Skeletal muscle tissue (tissue), 4 donors: ENCODE data around the gene PRR19. TPM values are rescaled to one million over a fixed set of nuclear protein-coding genes. Genes with fewer than 3 reads are reported as not detected.
A peak's percentile ranks its signal among the peaks of the same experiment; 100 is the strongest.

Experiments
- H3K27ac ChIP-seq: one replicate; pipeline ENCODE4 v1.7.0; 2013; ENCODE audit warnings: mild to moderate bottlenecking, low read depth, low read length, inconsistent platforms
- H3K27me3 ChIP-seq, 3 donors: one replicate each; pipeline ENCODE4 v1.7.0; 2013; ENCODE audit warnings: low read length in 3 of 3; ENCODE audit not compliant: control insufficient read depth in 3 of 3, insufficient read depth in 3 of 3
- H3K36me3 ChIP-seq, 3 donors: one replicate each; pipeline ENCODE4 v1.7.0; 2013; ENCODE audit warnings: low read length in 3 of 3; ENCODE audit not compliant: control insufficient read depth in 3 of 3, insufficient read depth in 3 of 3
- H3K4me1 ChIP-seq, 3 donors: one replicate each; pipeline ENCODE4 v1.7.0; 2013; ENCODE audit warnings: low read length in 3 of 3, mild to moderate bottlenecking in 3 of 3; ENCODE audit not compliant: control insufficient read depth in 3 of 3, insufficient read depth in 3 of 3
- H3K4me3 ChIP-seq, 3 donors: one replicate each; pipeline ENCODE4 v1.7.0; 2013; ENCODE audit warnings: low read length in 3 of 3
- H3K9ac ChIP-seq, 3 donors: one replicate each; pipeline ENCODE4 v1.7.0; 2013; ENCODE audit warnings: low read length in 3 of 3, mild to moderate bottlenecking in 3 of 3, moderate library complexity in 2 of 3, low read depth in 1 of 3
- H3K9me3 ChIP-seq, 3 donors: one replicate each; pipeline ENCODE4 v1.7.0; 2013; ENCODE audit warnings: low read length in 3 of 3; ENCODE audit not compliant: control insufficient read depth in 3 of 3
- total RNA-seq: library from RNA; depleted of rRNA; stranded (reverse); fragments of >200 nt; gene quantifications from one replicate; pipeline ENCODE4 v1.2.3, GENCODE V29; 2014
- donor health status: Osteomylitis.

The PRR19 gene
- total RNA-seq, 1 donor from 2014 or later = not detected

GRCh38 chr19:42271045-42271419, 30.9 kb upstream of the PRR19 start:
- Histone ChIP-seq H3K36me3 (peaks cover 24 to 35% (median 24%) of the 10 kb centered on the region in 3 donors), H3K9me3 (no peaks in the 10 kb centered on the region), H3K4me1 (peaks cover 42 to 59% (median 54%) of the 10 kb centered on the region in 3 donors), H3K9ac (peak overlapping the region; percentile 87 to 94 (median 89)), H3K4me3 (peak overlapping the region; percentile 60 to 76 (median 75)), H3K27ac (peak overlapping the region; percentile 96), H3K27me3 (no peaks in the 10 kb centered on the region)

GRCh38 chr19:42271861-42272534, 29.9 kb upstream of the PRR19 start:
- peak overlapping the region; percentile 96 for H3K27ac ChIP-seq
- peaks cover 46 to 68% (median 63%) of the 10 kb centered on the region in 3 donors for H3K4me1 ChIP-seq
- H3K27me3 ChIP-seq = no peaks in the 10 kb centered on the region
- peak overlapping the region; percentile 73 to 94 (median 87) for H3K9ac ChIP-seq
- H3K4me3 ChIP-seq = peak overlapping the region in 1 of 3 donors; percentile 76
- H3K36me3 ChIP-seq = peaks cover 24 to 39% (median 24%) of the 10 kb centered on the region in 3 donors
- no peaks in the 10 kb centered on the region for H3K9me3 ChIP-seq

- Histone ChIP-seq H3K27ac (peak overlapping the region; percentile 96), H3K27me3 (no peaks in the 10 kb centered on the region), H3K9me3 (no peaks in the 10 kb centered on the region), H3K4me3 (no peak overlapping the region), H3K36me3 (peaks cover 24 to 39% (median 24%) of the 10 kb centered on the region in 3 donors), H3K4me1 (peaks cover 47 to 72% (median 68%) of the 10 kb centered on the region in 3 donors), H3K9ac (peak overlapping the region in 1 of 3 donors; percentile 40)
Measured at GRCh38 chr19:42272535-42272897, 29.4 kb upstream of the PRR19 start.

GRCh38 chr19:42272989-42273406, 28.9 kb upstream of the PRR19 start:
- H3K9me3 ChIP-seq = no peaks in the 10 kb centered on the region
- no peak overlapping the region for H3K27ac ChIP-seq
- H3K36me3 ChIP-seq = peaks cover 24 to 39% (median 24%) of the 10 kb centered on the region in 3 donors
- H3K27me3 ChIP-seq = no peaks in the 10 kb centered on the region
- peak overlapping the region in 1 of 3 donors; percentile 40 for H3K9ac ChIP-seq
- peaks cover 47 to 72% (median 68%) of the 10 kb centered on the region in 3 donors for H3K4me1 ChIP-seq
- H3K4me3 ChIP-seq = no peak overlapping the region

- Histone ChIP-seq H3K4me3 (no peak overlapping the region), H3K9ac (peak overlapping the region in 1 of 3 donors; percentile 72), H3K27me3 (no peaks in the 10 kb centered on the region), H3K4me1 (peaks cover 53 to 78% (median 73%) of the 10 kb centered on the region in 3 donors), H3K9me3 (no peaks in the 10 kb centered on the region), H3K27ac (no peak overlapping the region), H3K36me3 (peaks cover 24 to 39% (median 24%) of the 10 kb centered on the region in 3 donors)
Measured at GRCh38 chr19:42273407-42274064, 28.4 kb upstream of the PRR19 start.

- peaks cover 59 to 84% (median 80%) of the 10 kb centered on the region in 3 donors for H3K4me1 ChIP-seq
- no peaks in the 10 kb centered on the region for H3K27me3 ChIP-seq
- H3K27ac ChIP-seq = no peak overlapping the region
- H3K9ac ChIP-seq = peak overlapping the region in 2 of 3 donors; percentile 43 to 72
- H3K36me3 ChIP-seq = peaks cover 24 to 39% (median 24%) of the 10 kb centered on the region in 3 donors
- H3K4me3 ChIP-seq = no peak overlapping the region
- H3K9me3 ChIP-seq = no peaks in the 10 kb centered on the region
Measured at GRCh38 chr19:42274065-42274682, 27.8 kb upstream of the PRR19 start.

- Histone ChIP-seq H3K36me3 (peaks cover 24 to 39% (median 24%) of the 10 kb centered on the region in 3 donors), H3K4me3 (peak overlapping the region in 1 of 3 donors; percentile 22), H3K4me1 (peaks cover 57 to 84% (median 78%) of the 10 kb centered on the region in 3 donors), H3K9me3 (no peaks in the 10 kb centered on the region), H3K9ac (peak overlapping the region; percentile 43 to 72 (median 45)), H3K27ac (no peak overlapping the region), H3K27me3 (no peaks in the 10 kb centered on the region)
Measured at GRCh38 chr19:42275103-42275502, 26.8 kb upstream of the PRR19 start.

- Histone ChIP-seq H3K27me3 (no peaks in the 10 kb centered on the region), H3K9ac (peak overlapping the region in 2 of 3 donors; percentile 45 to 72), H3K27ac (no peak overlapping the region)
Measured at GRCh38 chr19:42275517-42275916, 26.4 kb upstream of the PRR19 start.

GRCh38 chr19:42276284-42276683, 25.6 kb upstream of the PRR19 start:
- peaks cover 49 to 75% (median 75%) of the 10 kb centered on the region in 3 donors for H3K4me1 ChIP-seq
- H3K36me3 ChIP-seq = peaks cover 24 to 38% (median 24%) of the 10 kb centered on the region in 3 donors
- no peak overlapping the region for H3K27ac ChIP-seq
- no peak overlapping the region for H3K4me3 ChIP-seq
- H3K9ac ChIP-seq = peak overlapping the region in 1 of 3 donors; percentile 2
- H3K27me3 ChIP-seq = no peaks in the 10 kb centered on the region
- no peaks in the 10 kb centered on the region for H3K9me3 ChIP-seq

More at GRCh38 chr19:42275517-42275916, 26.4 kb upstream of the PRR19 start:
- Histone ChIP-seq H3K4me1 (peaks cover 53 to 80% (median 78%) of the 10 kb centered on the region in 3 donors), H3K9me3 (no peaks in the 10 kb centered on the region), H3K4me3 (no peak overlapping the region), H3K36me3 (peaks cover 24 to 39% (median 24%) of the 10 kb centered on the region in 3 donors)
